GM23338 (cell line): ENCODE measurements around the gene CENPS.

Experiments used
- CREB1 ChIP-seq: fragments of 250-450 bp; sonication (Bioruptor Pico); IDR thresholded peaks from 2 replicates; pipeline ENCODE4 v1.5.0; 2020; ENCODE audit warnings: low read depth, mild to moderate bottlenecking, moderate library complexity
- EZH2phosphoT487 ChIP-seq: fragments of 200-600 bp; sonication (generic); IDR thresholded peaks from one replicate; pipeline ENCODE4 v1.8.1; 2018; ENCODE audit warnings: antibody characterized with exemption; ENCODE audit not compliant: unreplicated experiment
- JUNB ChIP-seq: IDR thresholded peaks from one replicate; pipeline ENCODE4 v1.6.1; 2016; ENCODE audit warnings: antibody characterized with exemption; ENCODE audit not compliant: unreplicated experiment
- POLR2AphosphoS5 ChIP-seq: IDR thresholded peaks from 2 replicates; pipeline ENCODE4 v1.6.1; 2016; ENCODE audit warnings: antibody characterized with exemption, low read depth
- TF ChIP-seq, protein P1 (sequence below), 2 experiments: fragments of 200-600 bp in 1 of 2; sonication (generic) in 1 of 2; conservative IDR thresholded peaks; 2 replicates each; pipeline versions ENCODE4 v1.5.1 to v1.6.1; 2016 to 2017; ENCODE audit warnings: antibody characterized with exemption in 2 of 2, low read depth in 2 of 2, mild to moderate bottlenecking in 2 of 2, moderate library complexity in 1 of 2
- TF ChIP-seq, protein P2 (sequence below): IDR thresholded peaks from one replicate; pipeline ENCODE4 v1.6.1; 2018; ENCODE audit warnings: antibody characterized with exemption; ENCODE audit not compliant: unreplicated experiment

DNA sequence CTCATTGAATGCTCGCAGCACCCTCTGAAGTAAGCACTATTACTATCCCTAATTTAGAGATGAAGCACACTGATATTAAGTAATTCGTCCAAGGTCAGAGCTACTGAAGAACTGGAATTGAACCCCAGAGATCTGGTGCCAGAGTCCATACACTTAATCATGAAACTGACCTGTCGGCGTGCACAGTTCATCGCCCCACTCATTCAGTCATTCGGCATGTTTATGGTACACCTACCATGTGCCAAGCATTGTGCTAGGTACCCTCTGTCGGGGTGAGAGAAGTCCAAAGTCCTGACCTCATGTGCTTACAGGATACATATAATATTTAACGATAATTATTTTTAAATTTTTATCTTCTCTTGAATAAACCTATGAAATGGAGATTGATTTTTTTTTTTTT, 5.6 kb upstream of the CENPS start:
- TF ChIP-seq, protein P1, sequence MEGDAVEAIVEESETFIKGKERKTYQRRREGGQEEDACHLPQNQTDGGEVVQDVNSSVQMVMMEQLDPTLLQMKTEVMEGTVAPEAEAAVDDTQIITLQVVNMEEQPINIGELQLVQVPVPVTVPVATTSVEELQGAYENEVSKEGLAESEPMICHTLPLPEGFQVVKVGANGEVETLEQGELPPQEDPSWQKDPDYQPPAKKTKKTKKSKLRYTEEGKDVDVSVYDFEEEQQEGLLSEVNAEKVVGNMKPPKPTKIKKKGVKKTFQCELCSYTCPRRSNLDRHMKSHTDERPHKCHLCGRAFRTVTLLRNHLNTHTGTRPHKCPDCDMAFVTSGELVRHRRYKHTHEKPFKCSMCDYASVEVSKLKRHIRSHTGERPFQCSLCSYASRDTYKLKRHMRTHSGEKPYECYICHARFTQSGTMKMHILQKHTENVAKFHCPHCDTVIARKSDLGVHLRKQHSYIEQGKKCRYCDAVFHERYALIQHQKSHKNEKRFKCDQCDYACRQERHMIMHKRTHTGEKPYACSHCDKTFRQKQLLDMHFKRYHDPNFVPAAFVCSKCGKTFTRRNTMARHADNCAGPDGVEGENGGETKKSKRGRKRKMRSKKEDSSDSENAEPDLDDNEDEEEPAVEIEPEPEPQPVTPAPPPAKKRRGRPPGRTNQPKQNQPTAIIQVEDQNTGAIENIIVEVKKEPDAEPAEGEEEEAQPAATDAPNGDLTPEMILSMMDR (conservative IDR thresholded peaks at IDR 0.05; ENCODE audit: low read depth in 2 of 2) = no peak
- TF ChIP-seq EZH2phosphoT487 (no peak), POLR2AphosphoS5 (no peak), JUNB (no peak), CREB1 (no peak)
- TF ChIP-seq, protein P2, sequence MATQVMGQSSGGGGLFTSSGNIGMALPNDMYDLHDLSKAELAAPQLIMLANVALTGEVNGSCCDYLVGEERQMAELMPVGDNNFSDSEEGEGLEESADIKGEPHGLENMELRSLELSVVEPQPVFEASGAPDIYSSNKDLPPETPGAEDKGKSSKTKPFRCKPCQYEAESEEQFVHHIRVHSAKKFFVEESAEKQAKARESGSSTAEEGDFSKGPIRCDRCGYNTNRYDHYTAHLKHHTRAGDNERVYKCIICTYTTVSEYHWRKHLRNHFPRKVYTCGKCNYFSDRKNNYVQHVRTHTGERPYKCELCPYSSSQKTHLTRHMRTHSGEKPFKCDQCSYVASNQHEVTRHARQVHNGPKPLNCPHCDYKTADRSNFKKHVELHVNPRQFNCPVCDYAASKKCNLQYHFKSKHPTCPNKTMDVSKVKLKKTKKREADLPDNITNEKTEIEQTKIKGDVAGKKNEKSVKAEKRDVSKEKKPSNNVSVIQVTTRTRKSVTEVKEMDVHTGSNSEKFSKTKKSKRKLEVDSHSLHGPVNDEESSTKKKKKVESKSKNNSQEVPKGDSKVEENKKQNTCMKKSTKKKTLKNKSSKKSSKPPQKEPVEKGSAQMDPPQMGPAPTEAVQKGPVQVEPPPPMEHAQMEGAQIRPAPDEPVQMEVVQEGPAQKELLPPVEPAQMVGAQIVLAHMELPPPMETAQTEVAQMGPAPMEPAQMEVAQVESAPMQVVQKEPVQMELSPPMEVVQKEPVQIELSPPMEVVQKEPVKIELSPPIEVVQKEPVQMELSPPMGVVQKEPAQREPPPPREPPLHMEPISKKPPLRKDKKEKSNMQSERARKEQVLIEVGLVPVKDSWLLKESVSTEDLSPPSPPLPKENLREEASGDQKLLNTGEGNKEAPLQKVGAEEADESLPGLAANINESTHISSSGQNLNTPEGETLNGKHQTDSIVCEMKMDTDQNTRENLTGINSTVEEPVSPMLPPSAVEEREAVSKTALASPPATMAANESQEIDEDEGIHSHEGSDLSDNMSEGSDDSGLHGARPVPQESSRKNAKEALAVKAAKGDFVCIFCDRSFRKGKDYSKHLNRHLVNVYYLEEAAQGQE = no peak
